Measurements from ENCODE around the gene ERGIC1.

Gene ERGIC1

DNA sequence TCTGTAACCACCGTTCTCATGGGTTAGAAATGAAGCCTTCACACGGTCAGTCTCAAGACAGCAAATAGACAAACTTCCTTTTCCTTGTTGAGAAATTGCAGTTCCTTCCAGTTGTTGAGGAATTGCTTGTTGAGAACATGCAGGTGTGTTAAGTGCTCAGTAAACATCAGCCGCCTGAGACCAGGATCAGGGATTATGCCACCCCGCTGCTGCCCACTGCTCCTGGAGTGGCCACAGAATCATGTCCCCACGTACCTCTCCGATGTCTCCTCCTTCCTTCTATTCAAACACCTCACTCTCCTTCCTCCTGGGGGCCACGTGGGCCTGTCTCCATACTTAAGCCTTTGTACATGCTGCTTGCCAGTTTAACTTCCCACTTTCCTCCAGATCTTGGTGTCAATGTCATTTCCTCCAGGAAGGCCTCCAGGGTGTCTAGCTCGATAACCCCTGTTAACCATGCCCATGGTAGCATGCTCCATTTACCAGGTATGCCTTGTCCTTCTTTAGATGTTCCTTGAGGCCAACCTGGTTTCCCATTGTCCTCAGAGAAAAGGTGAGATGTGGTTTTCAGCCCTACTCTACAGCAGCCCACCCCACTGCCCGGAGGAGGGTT is 91.4 kb downstream of the ERGIC1 start:
- DNase-seq: no peak

- DNase-seq: no peak
Measured at GRCh38 chr5:172926008-172926523, 92.0 kb downstream of the ERGIC1 start.

- DNase-seq: no peak
Measured at GRCh38 chr5:172926796-172927195, 92.7 kb downstream of the ERGIC1 start.

GRCh38 chr5:172929371-172929838 is 95.4 kb downstream of the ERGIC1 start:
- peak; percentile 61 for DNase-seq

GRCh38 chr5:172931001-172931536 is 97.0 kb downstream of the ERGIC1 start:
- DNase-seq: peak; percentile 55

DNA sequence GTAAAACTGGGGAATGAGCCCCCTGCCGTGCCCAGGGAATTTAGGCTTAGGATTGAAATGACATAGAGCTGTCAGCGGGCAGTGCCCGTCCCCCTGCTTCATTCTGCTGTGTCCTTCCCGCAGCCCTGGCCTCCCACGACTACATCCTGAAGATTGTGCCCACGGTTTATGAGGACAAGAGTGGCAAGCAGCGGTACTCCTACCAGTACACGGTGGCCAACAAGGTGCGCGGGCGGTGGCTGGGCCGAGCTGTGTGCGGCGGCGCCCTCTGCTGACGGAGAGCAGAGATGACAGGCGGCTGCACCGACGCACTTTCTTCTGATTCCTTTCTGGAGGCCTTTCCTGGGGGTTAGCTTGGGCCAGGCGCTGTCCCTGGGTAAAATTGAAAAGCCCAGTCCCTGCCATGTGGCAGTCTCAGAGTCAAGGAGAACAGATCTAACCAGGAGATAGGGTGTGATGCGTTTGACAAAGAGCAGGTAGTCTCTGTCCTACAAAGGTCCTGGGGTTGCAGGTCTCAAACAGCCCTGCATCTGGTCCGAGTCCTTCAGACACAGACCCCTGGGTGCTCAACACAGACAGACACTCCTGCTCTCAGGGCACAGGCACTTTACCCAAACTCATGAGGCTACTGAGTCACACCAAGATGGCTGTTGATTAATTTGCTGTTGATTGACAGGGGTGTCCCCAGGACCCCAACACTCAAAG is 98.4 kb downstream of the ERGIC1 start:
- DNase-seq: peak; percentile 20

DNA sequence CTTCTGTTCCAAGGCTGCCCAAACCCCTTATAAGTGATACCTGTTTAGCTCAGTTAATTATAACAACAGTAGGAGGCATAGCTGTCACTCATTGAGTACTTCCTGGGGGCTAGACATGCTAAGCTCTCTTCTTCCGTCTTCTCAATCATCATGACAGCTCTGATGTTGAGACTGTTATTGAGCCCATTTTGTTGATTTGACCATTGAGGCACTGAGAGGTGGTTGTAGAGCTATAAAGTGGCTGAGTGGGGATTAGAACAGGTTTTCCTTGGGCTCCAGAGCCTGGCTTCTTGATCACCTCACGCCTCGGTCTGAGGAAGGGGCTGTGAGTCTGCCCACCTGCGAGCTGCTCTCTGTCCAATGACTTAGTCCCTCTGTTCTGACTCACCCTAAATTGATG is 99.2 kb downstream of the ERGIC1 start:
- DNase-seq: no peak

- DNase-seq: no peak
Measured at GRCh38 chr5:172935096-172935495, 101.0 kb downstream of the ERGIC1 start.

GRCh38 chr5:172936401-172936800 is 102.3 kb downstream of the ERGIC1 start:
- no peak for DNase-seq

GRCh38 chr5:172939071-172939470 is 105.0 kb downstream of the ERGIC1 start:
- no peak for DNase-seq

DNA sequence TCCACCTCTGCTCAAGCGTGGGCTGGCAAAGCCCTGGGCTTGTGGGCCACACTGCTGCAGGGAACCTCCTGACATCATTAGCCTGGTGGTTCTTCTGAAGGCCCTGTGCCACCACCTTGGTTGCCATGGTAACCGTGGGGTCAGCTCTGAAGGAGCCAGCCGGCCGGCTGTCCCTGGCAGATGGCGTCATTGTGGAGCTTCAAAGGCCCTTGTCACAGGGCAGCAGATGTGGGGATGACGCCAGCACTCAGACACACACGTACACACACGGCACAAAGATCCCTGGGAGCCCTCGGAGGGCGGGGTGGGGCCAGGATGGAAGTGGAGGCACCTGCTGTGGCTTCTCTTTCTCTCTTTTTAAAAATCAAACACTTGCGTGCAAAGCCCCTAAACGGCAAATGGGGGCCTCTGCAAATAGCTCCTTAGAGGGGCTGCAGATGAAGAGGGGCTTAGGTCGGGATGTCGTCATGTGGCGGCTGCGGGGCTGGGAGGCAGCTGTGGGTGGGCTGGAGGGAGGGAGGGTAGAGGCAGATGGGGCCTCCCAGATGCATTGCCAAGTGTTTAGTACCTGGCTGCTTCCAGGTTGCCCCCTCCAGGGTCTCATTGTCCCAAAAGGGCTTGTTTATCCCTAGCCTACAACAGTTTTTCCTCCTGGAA is 105.7 kb downstream of the ERGIC1 start:
- DNase-seq: no peak

DNA sequence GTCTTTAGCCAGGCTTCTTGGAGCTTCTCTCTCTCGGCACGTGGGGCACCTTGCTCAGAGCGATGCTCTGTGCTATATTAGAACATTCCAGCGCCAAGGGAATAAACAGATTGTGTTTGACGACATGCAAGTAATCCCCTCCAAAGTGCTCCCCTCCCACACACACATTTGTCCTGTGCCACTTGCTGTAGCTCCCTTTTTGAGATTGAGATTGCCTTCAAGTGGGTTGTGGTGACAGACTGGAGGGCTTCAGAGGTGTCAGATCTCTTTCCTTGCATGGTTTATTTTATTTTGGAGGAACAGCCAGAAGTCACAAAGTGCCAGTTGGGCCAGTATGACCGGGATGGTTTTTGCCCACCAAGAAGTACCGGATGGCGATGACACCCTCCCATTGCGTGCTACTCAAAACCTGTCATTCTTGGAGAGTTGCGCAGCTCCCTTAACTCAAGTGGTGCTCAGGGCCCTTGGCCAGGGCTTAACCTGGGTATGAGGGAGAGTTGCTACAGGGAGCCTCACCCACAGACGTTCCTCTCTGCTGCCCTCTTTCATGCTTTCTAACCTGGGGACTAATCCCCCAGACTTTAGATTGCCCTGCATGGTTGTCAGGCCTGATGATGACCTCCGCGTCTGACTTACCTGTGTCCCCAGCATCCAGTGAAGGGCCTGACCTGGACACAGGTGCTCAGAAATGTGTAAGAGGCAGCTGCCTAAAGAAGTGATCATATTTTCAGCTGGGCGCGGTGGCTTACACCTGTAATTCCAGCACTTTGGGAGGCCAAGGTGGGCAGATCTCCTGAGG is 106.4 kb downstream of the ERGIC1 start:
- no peak for DNase-seq

DNA sequence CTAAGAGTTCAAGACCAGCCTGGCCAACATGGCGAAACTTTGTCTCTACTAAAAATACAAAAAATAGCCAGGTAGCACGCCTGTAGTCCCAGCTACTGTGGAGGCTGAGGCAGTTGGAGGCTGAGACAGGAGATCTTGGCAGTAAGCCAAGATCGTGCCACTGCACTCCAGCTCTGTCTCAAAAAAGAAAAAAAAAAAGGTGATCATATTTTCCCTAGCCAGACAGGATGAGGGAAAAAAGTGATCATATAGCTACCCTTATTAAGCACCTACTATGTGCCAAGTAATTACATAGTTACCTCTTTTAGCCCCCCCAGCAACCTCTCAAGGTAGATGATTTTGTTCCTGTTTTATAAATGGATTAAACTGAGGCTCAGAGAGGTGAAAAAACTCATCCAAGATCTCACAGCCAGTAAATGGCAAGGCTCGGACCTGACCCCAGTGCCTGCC is 107.0 kb downstream of the ERGIC1 start:
- no peak for DNase-seq

GRCh38 chr5:172942556-172942955 is 108.5 kb downstream of the ERGIC1 start:
- DNase-seq: no peak

DNA sequence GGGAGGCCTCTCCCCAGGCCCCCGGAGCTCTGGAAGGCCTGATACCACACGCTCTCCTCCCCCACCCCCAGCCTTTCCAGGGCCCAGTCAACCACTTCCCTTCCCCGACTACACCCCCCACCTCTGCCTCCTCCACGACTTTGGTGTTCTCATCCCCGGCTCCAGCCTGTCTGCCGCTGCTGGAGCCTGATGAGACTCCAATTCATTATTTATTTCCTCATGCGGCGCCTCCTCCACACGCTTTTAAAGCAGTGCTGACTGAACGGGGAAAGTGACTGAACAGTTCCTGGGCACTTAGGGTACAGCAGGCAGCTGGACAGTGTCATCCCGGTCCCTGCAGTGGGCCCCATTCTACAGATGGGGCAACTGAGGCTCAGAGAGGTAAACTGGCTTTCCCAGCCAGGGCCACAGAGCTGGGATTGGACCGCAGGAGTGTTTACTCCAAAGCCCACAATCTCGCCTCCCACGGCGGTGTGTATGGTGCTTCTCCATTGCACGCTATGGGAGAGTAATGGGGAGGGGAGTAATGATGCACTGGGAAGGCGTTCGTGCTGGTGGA is 109.3 kb downstream of the ERGIC1 start:
- no peak for DNase-seq

- no peak for DNase-seq
Measured at GRCh38 chr5:172943906-172944305, 109.9 kb downstream of the ERGIC1 start.

DNA sequence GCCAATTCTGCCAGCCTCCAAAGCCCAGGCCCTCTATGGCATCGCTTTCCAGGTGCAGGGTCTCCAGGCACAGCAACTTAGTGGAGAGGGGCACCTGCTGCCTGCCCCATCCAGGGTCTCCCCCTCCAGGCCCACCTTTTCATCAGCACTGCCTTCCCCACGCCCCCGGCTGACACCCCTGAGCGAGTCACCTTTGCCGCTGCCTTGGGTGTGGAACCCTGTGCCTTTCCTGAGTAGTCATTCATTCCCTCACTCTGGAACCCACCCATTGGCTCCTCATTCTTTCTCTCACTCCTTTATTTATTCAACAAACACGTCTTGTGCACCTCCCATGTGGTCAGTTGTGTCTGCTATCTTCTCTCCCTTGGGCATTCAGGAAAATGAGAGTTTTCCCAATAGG is 110.7 kb downstream of the ERGIC1 start:
- no peak for DNase-seq

GRCh38 chr5:172945151-172945550 is 111.1 kb downstream of the ERGIC1 start:
- DNase-seq: no peak

DNA sequence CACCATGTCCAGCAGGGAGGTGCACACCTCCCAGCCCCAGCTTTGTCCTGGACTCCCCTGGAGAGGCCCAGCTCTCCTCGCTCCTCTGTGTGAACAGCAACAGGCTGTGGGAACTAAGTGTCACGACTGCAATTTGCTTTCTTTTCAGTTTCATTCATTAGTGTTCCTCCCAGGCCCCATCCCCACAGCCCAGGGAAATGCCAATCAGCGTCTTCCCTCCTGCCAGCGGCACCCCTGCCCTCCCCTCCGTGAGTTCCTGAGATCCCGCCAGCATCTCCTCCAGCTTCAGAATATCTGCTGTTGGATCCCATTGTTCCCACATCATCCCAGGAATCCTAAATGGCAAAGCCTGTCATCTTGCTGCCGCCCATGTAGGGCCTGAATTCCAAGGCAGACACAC is 112.1 kb downstream of the ERGIC1 start:
- no peak for DNase-seq

GRCh38 chr5:172949426-172949825 is 115.4 kb downstream of the ERGIC1 start:
- no peak for DNase-seq

- no peak for DNase-seq
Measured at GRCh38 chr5:172950176-172950965, 116.3 kb downstream of the ERGIC1 start.

Data from T1000 (cell line).